ENCODE data around the gene URB1. TPM values are rescaled to one million over a fixed set of nuclear protein-coding genes. Genes with fewer than 3 reads are reported as not detected.

Gene URB1
- polyA plus RNA-seq, 1 donor (not counting 4 experiments of a cell fraction or from before 2014, with no cell fraction given) = 9.0 TPM

DNA sequence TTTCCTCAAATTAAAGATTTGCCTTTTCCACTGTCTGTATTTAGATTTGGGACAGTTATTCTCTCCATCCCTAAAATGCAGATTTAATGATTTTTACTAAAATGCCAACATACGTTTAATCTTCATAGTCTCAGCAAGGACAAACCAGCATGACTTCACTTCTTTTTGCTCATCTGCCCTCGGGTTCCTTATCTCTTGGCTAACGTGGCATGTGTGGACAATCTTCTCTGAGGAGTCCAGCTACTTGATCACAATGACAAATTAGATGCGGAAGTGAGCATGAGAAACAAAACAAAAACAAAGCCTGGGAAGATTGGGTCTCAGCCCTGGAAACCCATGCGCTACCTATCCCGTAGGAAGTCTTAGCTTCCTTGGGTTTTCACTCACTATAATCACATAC is 93.1 kb downstream of the URB1 start:
- H3K36me3 ChIP-seq (ENCODE audit: control insufficient read depth in 2 of 2, extremely low read depth in 1 of 2, insufficient read depth in 2 of 2, low read length in 2 of 2) = peaks cover 6 to 17% of the 10 kb centered on the region in 2 experiments
- no peak overlapping the region for H3K4me3 ChIP-seq (ENCODE audit: control insufficient read depth in 2 of 3, extremely low read depth in 1 of 3, insufficient read depth in 2 of 3, low read depth in 1 of 3, low read length in 3 of 3)
- H3K4me2 ChIP-seq (ENCODE audit: control insufficient read depth, extremely low read depth, insufficient read depth, low read depth, low read length) = no peak overlapping the region
- FAIRE-seq (no peak), DNase-seq (ENCODE audit: low read depth, low spot score) (no peak)
- no peaks in the 10 kb centered on the region for H3K4me1 ChIP-seq (ENCODE audit: control insufficient read depth, extremely low read depth, insufficient read depth, low read length)
- no peak for TF ChIP-seq EZH2 (IDR thresholded peaks at IDR 0.05; ENCODE audit: low read length)
- TF ChIP-seq, protein P1, sequence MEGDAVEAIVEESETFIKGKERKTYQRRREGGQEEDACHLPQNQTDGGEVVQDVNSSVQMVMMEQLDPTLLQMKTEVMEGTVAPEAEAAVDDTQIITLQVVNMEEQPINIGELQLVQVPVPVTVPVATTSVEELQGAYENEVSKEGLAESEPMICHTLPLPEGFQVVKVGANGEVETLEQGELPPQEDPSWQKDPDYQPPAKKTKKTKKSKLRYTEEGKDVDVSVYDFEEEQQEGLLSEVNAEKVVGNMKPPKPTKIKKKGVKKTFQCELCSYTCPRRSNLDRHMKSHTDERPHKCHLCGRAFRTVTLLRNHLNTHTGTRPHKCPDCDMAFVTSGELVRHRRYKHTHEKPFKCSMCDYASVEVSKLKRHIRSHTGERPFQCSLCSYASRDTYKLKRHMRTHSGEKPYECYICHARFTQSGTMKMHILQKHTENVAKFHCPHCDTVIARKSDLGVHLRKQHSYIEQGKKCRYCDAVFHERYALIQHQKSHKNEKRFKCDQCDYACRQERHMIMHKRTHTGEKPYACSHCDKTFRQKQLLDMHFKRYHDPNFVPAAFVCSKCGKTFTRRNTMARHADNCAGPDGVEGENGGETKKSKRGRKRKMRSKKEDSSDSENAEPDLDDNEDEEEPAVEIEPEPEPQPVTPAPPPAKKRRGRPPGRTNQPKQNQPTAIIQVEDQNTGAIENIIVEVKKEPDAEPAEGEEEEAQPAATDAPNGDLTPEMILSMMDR (optimal IDR thresholded peaks at IDR 0.05 in 1 of 3, IDR thresholded peaks at IDR 0.05 in 1 of 3, conservative IDR thresholded peaks at IDR 0.05 in 1 of 3; ENCODE audit: extremely low read depth in 1 of 3, insufficient read depth in 2 of 3, low read length in 3 of 3) = no peak
- H3K9me3 ChIP-seq (ENCODE audit: control insufficient read depth, low read depth, low read length) = no peaks in the 10 kb centered on the region
- no peak overlapping the region for H2AFZ ChIP-seq (ENCODE audit: control insufficient read depth, low read length)
- no peaks in the 10 kb centered on the region for H3K79me2 ChIP-seq (ENCODE audit: control insufficient read depth, insufficient read depth, low read length)
- H3K27ac ChIP-seq (ENCODE audit: control insufficient read depth, insufficient read depth, low read length) = no peak overlapping the region
- H4K20me1 ChIP-seq (ENCODE audit: control insufficient read depth, extremely low read depth, insufficient read depth, low read length) = no peaks in the 10 kb centered on the region
- H3K27me3 ChIP-seq (ENCODE audit: control insufficient read depth, extremely low read depth, insufficient read depth, low read length) = no peaks in the 10 kb centered on the region
- no peaks in the 10 kb centered on the region for H3K9me1 ChIP-seq (ENCODE audit: control insufficient read depth, extremely low read depth, insufficient read depth, low read length)
- dilution Hi-C loops (cut with MboI; ENCODE audit: extremely low pct_ligation_motif_present, low sequenced_read_pairs) = no loop called here
- H3K9ac ChIP-seq (ENCODE audit: control insufficient read depth, extremely low read depth, insufficient read depth, low read length) = no peak overlapping the region

DNA sequence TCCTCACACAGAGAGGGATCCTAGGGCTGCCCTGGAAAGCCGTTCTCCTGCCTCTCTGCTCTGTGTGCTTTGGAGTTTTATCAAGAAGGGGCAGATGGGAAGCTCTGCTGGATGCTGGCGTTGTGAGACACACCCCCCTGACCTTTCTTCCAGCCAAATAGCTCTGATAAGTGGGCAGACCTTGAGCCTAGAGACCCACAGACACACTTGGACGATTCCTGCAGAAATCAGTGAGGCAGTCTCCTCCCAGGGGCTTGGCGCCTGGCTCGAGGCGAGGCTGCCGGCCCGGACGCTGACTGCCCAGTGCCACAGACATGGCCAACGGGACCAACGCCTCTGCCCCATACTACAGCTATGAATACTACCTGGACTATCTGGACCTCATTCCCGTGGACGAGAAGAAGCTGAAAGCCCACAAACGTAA is 94.1 kb downstream of the URB1 start, which contains the start of gene MRAP:
Gene MRAP (plus strand): TSS at position 198 of the 424 bp plus-strand sequence. CDS start 117 bp downstream, at position 315.
- no peaks in the 10 kb centered on the region for H3K79me2 ChIP-seq (ENCODE audit: control insufficient read depth, insufficient read depth, low read length)
- no peak within 1 kb of the TSS for H3K27ac ChIP-seq (ENCODE audit: control insufficient read depth, insufficient read depth, low read length)

More for the DNA sequence above, 94.1 kb downstream of the URB1 start, which contains the start of gene MRAP:
- Histone ChIP-seq H3K4me1 (ENCODE audit: control insufficient read depth, extremely low read depth, insufficient read depth, low read length) (no peaks in the 10 kb centered on the region), H3K4me2 (ENCODE audit: control insufficient read depth, extremely low read depth, insufficient read depth, low read depth, low read length) (no peak within 1 kb of the TSS), H4K20me1 (ENCODE audit: control insufficient read depth, extremely low read depth, insufficient read depth, low read length) (no peaks in the 10 kb centered on the region), H3K36me3 (ENCODE audit: control insufficient read depth in 2 of 2, extremely low read depth in 1 of 2, insufficient read depth in 2 of 2, low read length in 2 of 2) (peaks cover 6 to 17% of the 10 kb centered on the region in 2 experiments), H3K4me3 (ENCODE audit: control insufficient read depth in 2 of 3, extremely low read depth in 1 of 3, insufficient read depth in 2 of 3, low read depth in 1 of 3, low read length in 3 of 3) (no peak within 1 kb of the TSS), H2AFZ (ENCODE audit: control insufficient read depth, low read length) (no peak within 1 kb of the TSS), H3K9me3 (ENCODE audit: control insufficient read depth, low read depth, low read length) (no peaks in the 10 kb centered on the region), H3K9me1 (ENCODE audit: control insufficient read depth, extremely low read depth, insufficient read depth, low read length) (no peaks in the 10 kb centered on the region), H3K27me3 (ENCODE audit: control insufficient read depth, extremely low read depth, insufficient read depth, low read length) (no peaks in the 10 kb centered on the region), H3K9ac (ENCODE audit: control insufficient read depth, extremely low read depth, insufficient read depth, low read length) (no peak within 1 kb of the TSS)
- FAIRE-seq (no peak), DNase-seq (ENCODE audit: low read depth, low spot score) (no peak)
- dilution Hi-C loops (cut with MboI; ENCODE audit: extremely low pct_ligation_motif_present, low sequenced_read_pairs) = no loop called here
- no peak for TF ChIP-seq EZH2 (IDR thresholded peaks at IDR 0.05; ENCODE audit: low read length)
- TF ChIP-seq, protein P1 (optimal IDR thresholded peaks at IDR 0.05 in 1 of 3, IDR thresholded peaks at IDR 0.05 in 1 of 3, conservative IDR thresholded peaks at IDR 0.05 in 1 of 3; ENCODE audit: extremely low read depth in 1 of 3, insufficient read depth in 2 of 3, low read length in 3 of 3) = no peak

Measured in keratinocyte (primary cell).